Cardiac atrium fibroblast (primary cell): Measurements from ENCODE around the gene KIAA1217. TPM values are rescaled to one million over a fixed set of nuclear protein-coding genes. Genes with fewer than 3 reads are reported as not detected.

ENCODE experiments used
- total RNA-seq: library from RNA; depleted of rRNA; stranded (reverse); fragments of >200 nt; gene quantifications from 2 replicates; pipeline ENCODE4 v1.2.3, GENCODE V29; 2015

Gene KIAA1217, protein sequence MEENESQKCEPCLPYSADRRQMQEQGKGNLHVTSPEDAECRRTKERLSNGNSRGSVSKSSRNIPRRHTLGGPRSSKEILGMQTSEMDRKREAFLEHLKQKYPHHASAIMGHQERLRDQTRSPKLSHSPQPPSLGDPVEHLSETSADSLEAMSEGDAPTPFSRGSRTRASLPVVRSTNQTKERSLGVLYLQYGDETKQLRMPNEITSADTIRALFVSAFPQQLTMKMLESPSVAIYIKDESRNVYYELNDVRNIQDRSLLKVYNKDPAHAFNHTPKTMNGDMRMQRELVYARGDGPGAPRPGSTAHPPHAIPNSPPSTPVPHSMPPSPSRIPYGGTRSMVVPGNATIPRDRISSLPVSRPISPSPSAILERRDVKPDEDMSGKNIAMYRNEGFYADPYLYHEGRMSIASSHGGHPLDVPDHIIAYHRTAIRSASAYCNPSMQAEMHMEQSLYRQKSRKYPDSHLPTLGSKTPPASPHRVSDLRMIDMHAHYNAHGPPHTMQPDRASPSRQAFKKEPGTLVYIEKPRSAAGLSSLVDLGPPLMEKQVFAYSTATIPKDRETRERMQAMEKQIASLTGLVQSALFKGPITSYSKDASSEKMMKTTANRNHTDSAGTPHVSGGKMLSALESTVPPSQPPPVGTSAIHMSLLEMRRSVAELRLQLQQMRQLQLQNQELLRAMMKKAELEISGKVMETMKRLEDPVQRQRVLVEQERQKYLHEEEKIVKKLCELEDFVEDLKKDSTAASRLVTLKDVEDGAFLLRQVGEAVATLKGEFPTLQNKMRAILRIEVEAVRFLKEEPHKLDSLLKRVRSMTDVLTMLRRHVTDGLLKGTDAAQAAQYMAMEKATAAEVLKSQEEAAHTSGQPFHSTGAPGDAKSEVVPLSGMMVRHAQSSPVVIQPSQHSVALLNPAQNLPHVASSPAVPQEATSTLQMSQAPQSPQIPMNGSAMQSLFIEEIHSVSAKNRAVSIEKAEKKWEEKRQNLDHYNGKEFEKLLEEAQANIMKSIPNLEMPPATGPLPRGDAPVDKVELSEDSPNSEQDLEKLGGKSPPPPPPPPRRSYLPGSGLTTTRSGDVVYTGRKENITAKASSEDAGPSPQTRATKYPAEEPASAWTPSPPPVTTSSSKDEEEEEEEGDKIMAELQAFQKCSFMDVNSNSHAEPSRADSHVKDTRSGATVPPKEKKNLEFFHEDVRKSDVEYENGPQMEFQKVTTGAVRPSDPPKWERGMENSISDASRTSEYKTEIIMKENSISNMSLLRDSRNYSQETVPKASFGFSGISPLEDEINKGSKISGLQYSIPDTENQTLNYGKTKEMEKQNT (N-terminal part only)
- 1.1 and 2.2 TPM in 2 replicates for total RNA-seq

DNA sequence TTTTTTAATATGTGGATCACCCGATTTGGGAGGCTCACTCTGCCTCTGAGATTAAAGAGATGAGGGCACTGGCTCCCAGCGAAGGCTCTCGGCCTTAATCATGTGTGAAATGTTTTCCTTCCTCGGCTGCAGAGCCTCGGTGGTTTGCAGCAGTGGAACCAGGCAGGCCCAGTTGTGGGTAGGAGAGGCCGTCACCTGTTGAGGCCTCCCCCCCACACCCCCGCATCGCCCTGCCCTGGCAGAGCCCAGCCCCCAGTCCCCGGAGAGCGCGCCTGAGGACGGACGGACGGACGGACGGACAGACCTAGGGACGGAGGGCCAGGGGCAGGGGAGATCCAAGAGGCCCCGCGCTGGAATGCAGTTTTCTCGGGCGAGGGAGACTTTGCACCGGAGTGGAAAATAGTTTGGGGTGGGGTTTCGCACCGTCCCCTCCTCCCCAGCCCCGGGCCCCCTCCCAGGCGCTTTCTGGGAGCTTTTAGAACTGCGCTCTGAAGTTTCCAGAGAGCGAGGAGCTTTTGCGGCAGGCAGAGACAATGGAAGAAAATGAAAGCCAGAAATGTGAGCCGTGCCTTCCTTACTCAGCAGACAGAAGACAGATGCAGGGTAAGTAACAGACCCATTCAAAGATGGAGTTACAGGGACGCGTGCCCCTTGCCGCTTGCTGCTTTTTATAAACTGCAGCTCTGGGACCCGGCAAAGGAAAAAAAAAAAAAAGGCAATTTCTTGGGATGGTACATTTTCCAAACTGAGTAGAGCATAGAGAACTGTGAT lies at the start of gene KIAA1217:
Gene KIAA1217, plus strand, starts transcription at position 478 of the 771 bp plus-strand sequence. Its CDS starts 56 bp downstream, at position 534.

